Neural cell (in vitro differentiated cells): ENCODE results near the gene RBM33.

Source experiments
- EP300 ChIP-seq: fragments of 450-650 bp; conservative IDR thresholded peaks from 2 replicates; pipeline ENCODE4 v1.6.1; 2014; ENCODE audit warnings: antibody characterized with exemption, mild to moderate bottlenecking, moderate library complexity; ENCODE audit not compliant: poor library complexity, severe bottlenecking
- POLR2AphosphoS5 ChIP-seq: IDR thresholded peaks from 2 replicates; pipeline ENCODE4 v1.6.1; 2012
- TF ChIP-seq, protein P1 (sequence below): IDR thresholded peaks from 2 replicates; pipeline ENCODE4 v1.6.1; 2012; ENCODE audit warnings: borderline replicate concordance

DNA sequence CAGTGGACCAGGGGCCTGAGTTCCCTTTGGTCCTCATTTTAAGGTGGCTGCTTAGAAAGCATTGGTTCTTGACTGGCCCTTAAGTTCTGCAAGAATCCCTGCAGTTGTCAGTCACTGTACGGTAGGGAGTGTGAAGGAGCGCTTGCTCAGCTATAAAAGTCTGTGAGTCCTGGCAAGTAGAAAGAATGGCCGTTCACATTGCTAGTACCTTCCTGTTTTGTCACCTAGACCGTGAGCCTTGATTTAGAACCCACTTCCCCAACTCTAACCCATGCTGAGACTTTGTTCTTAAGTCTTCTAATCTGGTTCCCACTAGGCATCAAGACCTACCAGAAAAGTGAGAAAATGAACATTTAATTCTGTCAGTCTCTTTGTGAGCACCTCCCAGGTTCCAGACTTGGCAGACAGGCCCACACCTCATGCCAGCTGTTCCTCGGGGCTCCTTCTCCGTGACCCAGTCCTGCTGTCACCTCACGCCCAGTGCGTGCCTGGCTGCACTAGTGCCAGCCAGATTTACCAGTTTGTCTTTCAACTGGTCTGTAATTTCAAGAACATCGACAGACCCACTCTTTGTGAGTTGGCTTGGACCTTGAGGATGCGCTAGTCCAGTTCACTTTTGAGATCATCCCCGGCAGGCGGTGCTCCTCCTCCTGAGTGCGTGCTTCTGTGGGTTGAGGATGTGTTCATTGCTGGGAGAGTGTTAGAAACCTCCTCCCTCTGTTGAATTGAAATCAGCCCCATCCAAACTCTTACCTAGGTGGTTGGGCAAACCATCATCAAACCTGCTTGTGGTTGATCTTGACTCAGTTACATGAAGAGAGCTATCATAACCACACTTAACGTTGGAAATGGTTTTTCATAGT is 89.4 kb downstream of the RBM33 start:
- TF ChIP-seq, protein P1, sequence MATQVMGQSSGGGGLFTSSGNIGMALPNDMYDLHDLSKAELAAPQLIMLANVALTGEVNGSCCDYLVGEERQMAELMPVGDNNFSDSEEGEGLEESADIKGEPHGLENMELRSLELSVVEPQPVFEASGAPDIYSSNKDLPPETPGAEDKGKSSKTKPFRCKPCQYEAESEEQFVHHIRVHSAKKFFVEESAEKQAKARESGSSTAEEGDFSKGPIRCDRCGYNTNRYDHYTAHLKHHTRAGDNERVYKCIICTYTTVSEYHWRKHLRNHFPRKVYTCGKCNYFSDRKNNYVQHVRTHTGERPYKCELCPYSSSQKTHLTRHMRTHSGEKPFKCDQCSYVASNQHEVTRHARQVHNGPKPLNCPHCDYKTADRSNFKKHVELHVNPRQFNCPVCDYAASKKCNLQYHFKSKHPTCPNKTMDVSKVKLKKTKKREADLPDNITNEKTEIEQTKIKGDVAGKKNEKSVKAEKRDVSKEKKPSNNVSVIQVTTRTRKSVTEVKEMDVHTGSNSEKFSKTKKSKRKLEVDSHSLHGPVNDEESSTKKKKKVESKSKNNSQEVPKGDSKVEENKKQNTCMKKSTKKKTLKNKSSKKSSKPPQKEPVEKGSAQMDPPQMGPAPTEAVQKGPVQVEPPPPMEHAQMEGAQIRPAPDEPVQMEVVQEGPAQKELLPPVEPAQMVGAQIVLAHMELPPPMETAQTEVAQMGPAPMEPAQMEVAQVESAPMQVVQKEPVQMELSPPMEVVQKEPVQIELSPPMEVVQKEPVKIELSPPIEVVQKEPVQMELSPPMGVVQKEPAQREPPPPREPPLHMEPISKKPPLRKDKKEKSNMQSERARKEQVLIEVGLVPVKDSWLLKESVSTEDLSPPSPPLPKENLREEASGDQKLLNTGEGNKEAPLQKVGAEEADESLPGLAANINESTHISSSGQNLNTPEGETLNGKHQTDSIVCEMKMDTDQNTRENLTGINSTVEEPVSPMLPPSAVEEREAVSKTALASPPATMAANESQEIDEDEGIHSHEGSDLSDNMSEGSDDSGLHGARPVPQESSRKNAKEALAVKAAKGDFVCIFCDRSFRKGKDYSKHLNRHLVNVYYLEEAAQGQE, result no peak
- TF ChIP-seq EP300, result no peak
- no peak for TF ChIP-seq POLR2AphosphoS5
